ENCODE results near the gene FAM72C. TPM values are rescaled to one million over a fixed set of nuclear protein-coding genes. Genes with fewer than 3 reads are reported as not detected.
"Not testable (repeated sequence)": the region's sequence is repeated elsewhere in the genome, so short reads cannot be mapped to it uniquely, and the experiment has no call there.

Gene FAM72C
- total RNA-seq, 1 donor from 2014 or later, result 0.61 TPM

GRCh38 chr1:143938922-143939321, 32.9 kb downstream of the FAM72C start:
- H3K27me3 ChIP-seq (ENCODE audit: insufficient read depth, low read length); H3K4me1 ChIP-seq (ENCODE audit: insufficient read depth, low read length); H3K27me3 Mint-ChIP-seq (ENCODE audit: low read depth, unreplicated experiment); H3K4me2 ChIP-seq (ENCODE audit: low read length); DNase-seq (ENCODE audit: low read depth); H3K36me3 Mint-ChIP-seq (ENCODE audit: low read depth, unreplicated experiment); H3K27ac ChIP-seq (ENCODE audit: low read depth, low read length); H3K36me3 ChIP-seq (ENCODE audit: insufficient read depth, low read length); H3K27ac Mint-ChIP-seq (ENCODE audit: unreplicated experiment); H3K79me2 ChIP-seq (ENCODE audit: insufficient read depth, low read length); H3K4me1 Mint-ChIP-seq (ENCODE audit: low read depth, unreplicated experiment); H2AFZ ChIP-seq (ENCODE audit: low read depth, low read length); H3K9me3 Mint-ChIP-seq (ENCODE audit: unreplicated experiment); H3K4me3 ChIP-seq (ENCODE audit: insufficient read depth, low read depth, low read length); H4K20me1 ChIP-seq (ENCODE audit: insufficient read depth, low read length); H3K9ac ChIP-seq (ENCODE audit: low read length); H3K4me3 Mint-ChIP-seq (ENCODE audit: unreplicated experiment); H3K9me3 ChIP-seq (ENCODE audit: insufficient read depth, low read depth, low read length); FAIRE-seq: not testable (repeated sequence)

- H3K4me3 ChIP-seq (ENCODE audit: insufficient read depth, low read depth, low read length); H3K9me3 Mint-ChIP-seq (ENCODE audit: unreplicated experiment); H2AFZ ChIP-seq (ENCODE audit: low read depth, low read length); H3K36me3 Mint-ChIP-seq (ENCODE audit: low read depth, unreplicated experiment); H3K36me3 ChIP-seq (ENCODE audit: insufficient read depth, low read length); H3K9ac ChIP-seq (ENCODE audit: low read length); H3K79me2 ChIP-seq (ENCODE audit: insufficient read depth, low read length); H3K4me2 ChIP-seq (ENCODE audit: low read length); H4K20me1 ChIP-seq (ENCODE audit: insufficient read depth, low read length); H3K27ac ChIP-seq (ENCODE audit: low read depth, low read length); H3K4me3 Mint-ChIP-seq (ENCODE audit: unreplicated experiment); H3K27ac Mint-ChIP-seq (ENCODE audit: unreplicated experiment); H3K27me3 Mint-ChIP-seq (ENCODE audit: low read depth, unreplicated experiment); H3K27me3 ChIP-seq (ENCODE audit: insufficient read depth, low read length); FAIRE-seq; H3K9me3 ChIP-seq (ENCODE audit: insufficient read depth, low read depth, low read length); H3K4me1 Mint-ChIP-seq (ENCODE audit: low read depth, unreplicated experiment); H3K4me1 ChIP-seq (ENCODE audit: insufficient read depth, low read length): not testable (repeated sequence)
- peak; percentile 1 for DNase-seq (ENCODE audit: low read depth)
Observed at GRCh38 chr1:143936457-143937115, 35.2 kb downstream of the FAM72C start.

- H3K9me3 Mint-ChIP-seq (ENCODE audit: unreplicated experiment); H3K4me1 ChIP-seq (ENCODE audit: insufficient read depth, low read length); H3K4me3 ChIP-seq (ENCODE audit: insufficient read depth, low read depth, low read length); H3K27ac Mint-ChIP-seq (ENCODE audit: unreplicated experiment); H4K20me1 ChIP-seq (ENCODE audit: insufficient read depth, low read length); H3K27ac ChIP-seq (ENCODE audit: low read depth, low read length); H3K9ac ChIP-seq (ENCODE audit: low read length); H3K36me3 ChIP-seq (ENCODE audit: insufficient read depth, low read length); H3K4me3 Mint-ChIP-seq (ENCODE audit: unreplicated experiment); H3K36me3 Mint-ChIP-seq (ENCODE audit: low read depth, unreplicated experiment); H3K4me1 Mint-ChIP-seq (ENCODE audit: low read depth, unreplicated experiment); H3K27me3 ChIP-seq (ENCODE audit: insufficient read depth, low read length); H3K79me2 ChIP-seq (ENCODE audit: insufficient read depth, low read length); FAIRE-seq; H3K27me3 Mint-ChIP-seq (ENCODE audit: low read depth, unreplicated experiment); H2AFZ ChIP-seq (ENCODE audit: low read depth, low read length); H3K9me3 ChIP-seq (ENCODE audit: insufficient read depth, low read depth, low read length); H3K4me2 ChIP-seq (ENCODE audit: low read length); DNase-seq (ENCODE audit: low read depth): not testable (repeated sequence)
Observed at GRCh38 chr1:143919127-143919526, 52.7 kb downstream of the FAM72C start.

- H3K4me1 Mint-ChIP-seq (ENCODE audit: low read depth, unreplicated experiment); H3K4me1 ChIP-seq (ENCODE audit: insufficient read depth, low read length); H3K27ac ChIP-seq (ENCODE audit: low read depth, low read length); H3K27me3 Mint-ChIP-seq (ENCODE audit: low read depth, unreplicated experiment); H3K36me3 ChIP-seq (ENCODE audit: insufficient read depth, low read length); H3K27me3 ChIP-seq (ENCODE audit: insufficient read depth, low read length); H2AFZ ChIP-seq (ENCODE audit: low read depth, low read length); H4K20me1 ChIP-seq (ENCODE audit: insufficient read depth, low read length); H3K9ac ChIP-seq (ENCODE audit: low read length); FAIRE-seq; H3K9me3 ChIP-seq (ENCODE audit: insufficient read depth, low read depth, low read length); H3K79me2 ChIP-seq (ENCODE audit: insufficient read depth, low read length); DNase-seq (ENCODE audit: low read depth); H3K4me3 ChIP-seq (ENCODE audit: insufficient read depth, low read depth, low read length); H3K9me3 Mint-ChIP-seq (ENCODE audit: unreplicated experiment); H3K27ac Mint-ChIP-seq (ENCODE audit: unreplicated experiment); H3K4me3 Mint-ChIP-seq (ENCODE audit: unreplicated experiment); H3K36me3 Mint-ChIP-seq (ENCODE audit: low read depth, unreplicated experiment); H3K4me2 ChIP-seq (ENCODE audit: low read length): not testable (repeated sequence)
Observed at GRCh38 chr1:143918552-143918951, 53.2 kb downstream of the FAM72C start.

GRCh38 chr1:143913705-143914104, 58.1 kb downstream of the FAM72C start:
- H2AFZ ChIP-seq (ENCODE audit: low read depth, low read length); H3K4me1 ChIP-seq (ENCODE audit: insufficient read depth, low read length); FAIRE-seq; H3K27ac ChIP-seq (ENCODE audit: low read depth, low read length); H4K20me1 ChIP-seq (ENCODE audit: insufficient read depth, low read length); H3K36me3 Mint-ChIP-seq (ENCODE audit: low read depth, unreplicated experiment); H3K27me3 Mint-ChIP-seq (ENCODE audit: low read depth, unreplicated experiment); H3K27ac Mint-ChIP-seq (ENCODE audit: unreplicated experiment); H3K27me3 ChIP-seq (ENCODE audit: insufficient read depth, low read length); H3K4me1 Mint-ChIP-seq (ENCODE audit: low read depth, unreplicated experiment); DNase-seq (ENCODE audit: low read depth); H3K4me3 Mint-ChIP-seq (ENCODE audit: unreplicated experiment); H3K9me3 Mint-ChIP-seq (ENCODE audit: unreplicated experiment); H3K9ac ChIP-seq (ENCODE audit: low read length); H3K4me3 ChIP-seq (ENCODE audit: insufficient read depth, low read depth, low read length); H3K36me3 ChIP-seq (ENCODE audit: insufficient read depth, low read length); H3K79me2 ChIP-seq (ENCODE audit: insufficient read depth, low read length); H3K4me2 ChIP-seq (ENCODE audit: low read length); H3K9me3 ChIP-seq (ENCODE audit: insufficient read depth, low read depth, low read length): not testable (repeated sequence)

Measured in astrocyte (in vitro differentiated cells and primary cell).